ENCODE measurements around the gene C17orf107. TPM values are rescaled to one million over a fixed set of nuclear protein-coding genes. Genes with fewer than 3 reads are reported as not detected.
"Not testable (repeated sequence)": the region's sequence is repeated elsewhere in the genome, so short reads cannot be mapped to it uniquely, and the experiment has no call there.

C17orf107 gene
- total RNA-seq, 1 donor from 2014 or later = 2.7 TPM

DNA sequence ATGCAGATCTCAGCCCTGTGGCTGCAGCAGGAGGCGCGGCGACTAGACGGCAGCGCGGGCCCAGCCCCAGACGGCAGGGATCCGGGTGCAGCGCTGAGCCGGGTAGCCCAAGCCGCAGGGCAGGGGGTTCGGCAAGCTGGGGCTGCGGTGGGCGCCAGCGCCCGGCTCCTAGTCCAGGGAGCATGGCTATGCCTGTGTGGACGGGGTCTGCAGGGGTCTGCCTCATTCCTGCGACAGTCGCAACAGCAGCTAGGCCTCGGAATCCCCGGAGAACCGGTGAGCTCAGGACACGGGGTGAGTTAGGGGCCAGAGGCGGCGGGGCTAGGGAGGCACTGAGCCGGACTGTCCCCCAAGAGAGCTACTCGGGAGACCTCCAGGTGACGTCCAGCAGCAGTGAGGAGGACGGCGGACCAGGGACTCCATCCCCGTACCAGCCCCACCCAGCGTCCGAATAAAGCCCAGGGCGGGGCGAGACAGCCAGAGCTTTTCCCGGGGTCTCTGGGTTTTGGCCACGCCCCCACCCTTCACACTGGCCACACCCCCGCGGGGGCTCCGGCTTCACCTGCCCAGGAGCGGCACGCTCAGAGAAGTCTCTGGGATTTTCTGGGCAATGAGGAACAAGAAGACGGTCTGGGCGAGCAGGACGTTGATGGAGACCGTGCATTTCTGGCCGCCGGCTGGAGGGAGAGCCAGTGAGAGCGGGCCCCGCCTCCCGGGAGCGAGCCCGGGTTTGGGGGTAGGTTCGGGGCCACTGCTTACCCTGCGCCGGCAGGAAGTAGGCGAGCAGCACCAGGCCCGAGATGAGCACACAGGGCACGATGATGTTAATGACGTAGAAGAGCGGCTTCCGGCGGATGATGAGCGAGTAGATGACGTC, 1.1 kb downstream of the C17orf107 start:
- Histone ChIP-seq H3K27ac (no peak overlapping the region), H3K9me3 (no peaks in the 10 kb centered on the region), H3K4me3 (peak overlapping the region; percentile 53), H3K27me3 (peaks cover 6% of the 10 kb centered on the region), H3K36me3 (peaks cover 18% of the 10 kb centered on the region), H3K4me1 (peaks cover 9% of the 10 kb centered on the region)
- DNase-seq (peak; percentile 75), ATAC-seq (peak; percentile 2)
- TF ChIP-seq, protein P1, sequence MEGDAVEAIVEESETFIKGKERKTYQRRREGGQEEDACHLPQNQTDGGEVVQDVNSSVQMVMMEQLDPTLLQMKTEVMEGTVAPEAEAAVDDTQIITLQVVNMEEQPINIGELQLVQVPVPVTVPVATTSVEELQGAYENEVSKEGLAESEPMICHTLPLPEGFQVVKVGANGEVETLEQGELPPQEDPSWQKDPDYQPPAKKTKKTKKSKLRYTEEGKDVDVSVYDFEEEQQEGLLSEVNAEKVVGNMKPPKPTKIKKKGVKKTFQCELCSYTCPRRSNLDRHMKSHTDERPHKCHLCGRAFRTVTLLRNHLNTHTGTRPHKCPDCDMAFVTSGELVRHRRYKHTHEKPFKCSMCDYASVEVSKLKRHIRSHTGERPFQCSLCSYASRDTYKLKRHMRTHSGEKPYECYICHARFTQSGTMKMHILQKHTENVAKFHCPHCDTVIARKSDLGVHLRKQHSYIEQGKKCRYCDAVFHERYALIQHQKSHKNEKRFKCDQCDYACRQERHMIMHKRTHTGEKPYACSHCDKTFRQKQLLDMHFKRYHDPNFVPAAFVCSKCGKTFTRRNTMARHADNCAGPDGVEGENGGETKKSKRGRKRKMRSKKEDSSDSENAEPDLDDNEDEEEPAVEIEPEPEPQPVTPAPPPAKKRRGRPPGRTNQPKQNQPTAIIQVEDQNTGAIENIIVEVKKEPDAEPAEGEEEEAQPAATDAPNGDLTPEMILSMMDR (IDR thresholded peaks at IDR 0.05) = no peak
- intact Hi-C loops (cut with DNase I) = loop anchor here (10.0 kb wide), 1 partner anchor 164 kb away; no protein-coding TSS in a partner anchor

DNA sequence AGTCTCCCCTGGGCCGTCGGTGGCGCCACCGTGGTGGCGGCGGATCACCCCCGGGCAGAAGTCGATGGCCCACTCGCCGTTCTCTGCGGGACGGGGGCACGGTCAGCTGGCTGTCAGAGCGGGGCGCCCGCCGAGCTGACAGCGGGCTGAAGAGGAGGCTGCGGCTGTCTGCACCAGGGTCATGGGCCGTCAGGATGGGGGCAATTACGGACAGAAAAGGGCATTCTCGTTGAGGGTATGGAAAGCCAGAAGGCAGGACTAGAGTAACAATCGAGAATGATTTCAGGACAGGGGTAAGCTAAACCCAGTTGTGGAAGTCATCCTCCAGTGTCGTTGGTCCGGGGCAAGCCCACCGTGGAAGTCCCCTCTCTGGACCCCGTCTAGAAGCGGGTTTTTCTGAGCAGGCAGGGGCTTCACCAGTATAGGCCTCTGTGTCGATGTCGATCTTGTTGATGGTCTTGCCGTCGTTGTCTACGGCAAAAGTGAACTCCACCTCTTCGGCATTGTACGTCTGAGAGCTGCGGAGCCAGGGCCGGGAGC, 1.8 kb downstream of the C17orf107 start:
- peaks cover 11% of the 10 kb centered on the region for H3K36me3 ChIP-seq
- ATAC-seq (no peak), DNase-seq (no peak)
- TF ChIP-seq, protein P1 (IDR thresholded peaks at IDR 0.05) = no peak
- intact Hi-C loops (cut with DNase I) = loop anchor here (10.0 kb wide), 1 partner anchor 164 kb away; no protein-coding TSS in a partner anchor
- H3K27me3 ChIP-seq = peaks cover 6% of the 10 kb centered on the region
- peak overlapping the region; percentile 11 for H3K27ac ChIP-seq
- peaks cover 9% of the 10 kb centered on the region for H3K4me1 ChIP-seq
- H3K9me3 ChIP-seq = no peaks in the 10 kb centered on the region
- H3K4me3 ChIP-seq = peak overlapping the region; percentile 53

DNA sequence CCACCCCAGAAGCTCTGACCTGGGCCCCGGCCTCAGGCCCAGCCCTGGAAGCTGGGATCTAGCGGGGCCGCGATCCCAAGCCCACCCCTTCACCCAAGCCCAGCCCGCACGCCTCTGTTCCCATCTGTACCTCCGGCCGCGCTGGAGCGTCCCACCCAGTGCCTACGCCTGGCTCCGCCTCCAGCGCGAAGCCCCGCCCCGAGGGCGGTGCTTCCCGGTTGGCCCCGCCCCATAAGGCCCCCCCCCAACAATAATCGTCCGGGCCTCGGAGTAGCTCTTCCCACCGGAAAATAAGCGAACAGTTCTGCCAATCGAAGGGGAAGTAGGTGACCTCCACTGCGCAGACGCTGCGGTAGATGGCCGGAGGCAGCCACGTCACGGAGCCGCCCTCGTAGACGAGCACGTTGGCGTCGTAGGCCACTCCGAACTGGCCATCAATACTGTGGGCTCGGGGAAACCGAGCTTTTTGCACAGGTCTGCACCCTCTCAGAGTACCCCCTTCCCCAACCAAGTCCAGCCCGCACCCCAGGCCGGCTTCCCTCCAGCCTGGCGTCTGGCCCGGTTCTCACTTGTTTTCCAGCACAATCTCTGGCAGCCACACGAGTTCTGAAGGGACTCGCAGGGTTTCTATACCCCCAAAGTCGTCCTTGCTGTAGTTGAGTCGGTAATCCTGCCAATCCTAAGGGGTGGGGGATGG, 2.5 kb downstream of the C17orf107 start:
- Histone ChIP-seq H3K36me3 (peaks cover 5% of the 10 kb centered on the region), H3K27me3 (peaks cover 6% of the 10 kb centered on the region), H3K9me3 (no peaks in the 10 kb centered on the region), H3K4me1 (peaks cover 9% of the 10 kb centered on the region), H3K4me3 (peak overlapping the region; percentile 53), H3K27ac (peak overlapping the region; percentile 42)
- intact Hi-C loops (cut with DNase I) = loop anchor here (10.0 kb wide), 1 partner anchor 163 kb away; no protein-coding TSS in a partner anchor
- TF ChIP-seq, protein P1 (IDR thresholded peaks at IDR 0.05) = no peak
- ATAC-seq = peak; percentile 61
- peak; percentile 86 for DNase-seq

DNA sequence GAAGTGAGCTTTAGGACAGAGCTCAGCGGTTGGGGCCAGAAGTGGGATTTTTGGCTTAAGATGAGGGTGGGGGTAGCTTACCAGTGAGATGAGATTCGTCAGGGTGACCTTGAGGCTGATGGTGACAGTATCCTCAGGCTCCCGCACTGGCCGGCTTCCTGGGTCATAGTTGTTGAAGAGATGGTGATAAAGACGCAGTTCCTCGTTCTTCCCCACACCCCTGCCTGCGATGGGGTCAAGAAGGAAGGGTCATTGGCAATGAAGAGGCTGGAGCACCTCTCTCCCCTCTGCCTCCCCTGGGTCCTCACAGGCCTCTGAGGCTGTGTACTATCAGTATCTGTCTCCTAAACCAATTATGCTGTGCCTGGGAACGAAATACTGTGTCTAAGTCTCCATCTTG, 3.2 kb downstream of the C17orf107 start:
- no peak for DNase-seq
- no peak overlapping the region for H3K4me3 ChIP-seq
- no peak for ATAC-seq
- H3K9me3 ChIP-seq = no peaks in the 10 kb centered on the region
- H3K27me3 ChIP-seq = peaks cover 6% of the 10 kb centered on the region
- intact Hi-C loops (cut with DNase I) = loop anchor here (10.0 kb wide), 1 partner anchor 162 kb away; no protein-coding TSS in a partner anchor
- H3K27ac ChIP-seq = peak overlapping the region; percentile 42
- no peaks in the 10 kb centered on the region for H3K36me3 ChIP-seq
- peaks cover 9% of the 10 kb centered on the region for H3K4me1 ChIP-seq
- TF ChIP-seq, protein P1 (IDR thresholded peaks at IDR 0.05) = no peak

DNA sequence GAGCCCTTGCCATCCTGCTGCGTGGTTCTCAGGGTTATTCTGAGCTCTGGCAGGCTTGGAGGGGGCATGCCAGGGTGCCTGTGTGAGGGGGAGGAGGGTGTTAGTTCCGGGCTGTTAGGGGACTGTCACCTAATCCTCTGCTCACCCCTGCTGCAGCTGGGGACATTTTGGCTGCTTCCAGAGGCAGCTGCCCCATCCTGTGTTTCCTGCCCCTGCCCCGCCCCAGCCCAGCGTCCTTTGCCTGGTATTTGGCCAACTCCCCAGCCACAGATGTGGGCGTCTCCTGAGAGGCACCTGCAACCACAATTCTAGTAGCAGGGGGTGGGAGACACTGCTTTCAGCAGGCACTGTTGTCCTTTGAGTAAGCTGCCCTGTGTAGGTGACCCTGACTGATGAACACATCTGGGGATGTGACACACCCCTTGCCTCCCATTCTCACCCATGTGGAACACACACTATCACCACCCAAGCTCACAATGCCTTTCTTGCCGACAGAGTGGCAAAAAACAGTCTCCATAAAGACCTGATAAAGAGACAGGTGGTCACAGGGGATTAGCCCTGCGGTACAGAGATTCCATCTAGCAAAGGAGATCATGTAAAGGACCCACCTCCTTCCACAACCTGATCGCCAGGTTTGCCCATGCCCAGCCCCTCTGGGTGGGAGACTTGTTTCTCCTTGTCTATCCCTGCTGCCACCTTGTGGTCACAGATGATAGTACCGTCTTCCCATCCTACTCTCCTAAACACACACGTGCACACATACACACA, 3.9 kb downstream of the C17orf107 start, which contains the start of gene CHRNE:
Gene CHRNE, minus strand, starts transcription at position 48 of the 768 bp plus-strand sequence. Its CDS starts 35 bp downstream, at position 13.
- intact Hi-C loops (cut with DNase I) = loop anchor here (10.0 kb wide), 1 partner anchor 162 kb away; no protein-coding TSS in a partner anchor
- Histone ChIP-seq H3K4me3 (peak within 1 kb of the TSS; percentile 6), H3K9me3 (no peaks in the 10 kb centered on the region), H3K4me1 (peaks cover 9% of the 10 kb centered on the region), H3K36me3 (no peaks in the 10 kb centered on the region), H3K27ac (peak within 1 kb of the TSS; percentile 42), H3K27me3 (peaks cover 6% of the 10 kb centered on the region)
- DNase-seq = no peak
- TF ChIP-seq, protein P1 (IDR thresholded peaks at IDR 0.05) = peak; percentile 77
- peak; percentile 53 for ATAC-seq

DNA sequence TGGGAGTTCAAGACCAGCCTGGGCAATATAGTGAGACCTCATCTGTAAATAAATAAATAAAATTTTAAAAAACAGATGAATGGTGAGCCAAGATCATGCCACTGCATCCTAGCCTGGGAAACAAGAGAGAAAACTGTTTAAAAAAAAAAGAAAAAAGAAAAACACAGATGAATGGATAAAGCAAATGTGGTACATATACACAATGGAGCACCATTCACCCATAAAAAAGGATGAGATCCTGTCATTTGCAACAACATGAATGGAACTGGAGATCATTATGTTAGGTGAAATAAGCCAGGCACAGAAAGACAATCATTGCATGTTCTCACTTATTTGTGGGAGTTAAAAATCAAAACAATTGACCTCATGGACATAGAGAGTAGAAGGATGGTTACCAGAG, 7.3 kb downstream of the C17orf107 start:
- H3K36me3 ChIP-seq, H3K4me3 ChIP-seq, H3K4me1 ChIP-seq, ATAC-seq, DNase-seq, H3K27ac ChIP-seq, H3K27me3 ChIP-seq, H3K9me3 ChIP-seq: not testable (repeated sequence)
- intact Hi-C loops (cut with DNase I) = loop anchor here (10.0 kb wide), 1 partner anchor 158 kb away; no protein-coding TSS in a partner anchor

Measured in upper lobe of right lung (tissue), 1 donor.